UCSD-AML1 (cell line): ENCODE measurements around the gene FKBP1C.

Experiments used
- DNase-seq: peaks from one replicate; lab custom pipeline; 2025; ENCODE audit not compliant: unreplicated experiment; lab: John Stamatoyannopoulos, UW

The FKBP1C gene

DNA sequence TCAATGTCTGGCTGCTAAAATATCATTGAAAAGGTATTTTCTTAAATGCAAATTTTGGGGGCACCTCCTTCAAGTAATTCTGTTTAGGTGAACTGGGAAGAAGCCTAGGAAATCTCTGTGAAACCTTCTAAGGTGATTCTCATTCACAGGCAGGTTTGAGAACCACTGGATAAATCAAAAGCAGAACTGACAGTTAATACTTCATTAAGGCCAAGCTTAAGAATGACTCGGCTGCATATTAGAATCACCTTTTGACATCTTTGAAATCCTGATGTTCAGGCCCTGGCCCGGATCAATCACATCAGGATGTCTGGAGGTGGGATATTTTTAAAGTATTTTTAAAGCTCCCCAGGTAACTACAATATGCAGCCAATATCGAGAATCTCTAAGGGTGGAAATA is 50.6 kb downstream of the FKBP1C start:
- DNase-seq, result no peak
